ENCODE data around the gene SOCS2.
A peak's percentile ranks its signal among the peaks of the same experiment; 100 is the strongest.
"Not testable (repeated sequence)": the region's sequence is repeated elsewhere in the genome, so short reads cannot be mapped to it uniquely, and the experiment has no call there.

SOCS2 gene

DNA sequence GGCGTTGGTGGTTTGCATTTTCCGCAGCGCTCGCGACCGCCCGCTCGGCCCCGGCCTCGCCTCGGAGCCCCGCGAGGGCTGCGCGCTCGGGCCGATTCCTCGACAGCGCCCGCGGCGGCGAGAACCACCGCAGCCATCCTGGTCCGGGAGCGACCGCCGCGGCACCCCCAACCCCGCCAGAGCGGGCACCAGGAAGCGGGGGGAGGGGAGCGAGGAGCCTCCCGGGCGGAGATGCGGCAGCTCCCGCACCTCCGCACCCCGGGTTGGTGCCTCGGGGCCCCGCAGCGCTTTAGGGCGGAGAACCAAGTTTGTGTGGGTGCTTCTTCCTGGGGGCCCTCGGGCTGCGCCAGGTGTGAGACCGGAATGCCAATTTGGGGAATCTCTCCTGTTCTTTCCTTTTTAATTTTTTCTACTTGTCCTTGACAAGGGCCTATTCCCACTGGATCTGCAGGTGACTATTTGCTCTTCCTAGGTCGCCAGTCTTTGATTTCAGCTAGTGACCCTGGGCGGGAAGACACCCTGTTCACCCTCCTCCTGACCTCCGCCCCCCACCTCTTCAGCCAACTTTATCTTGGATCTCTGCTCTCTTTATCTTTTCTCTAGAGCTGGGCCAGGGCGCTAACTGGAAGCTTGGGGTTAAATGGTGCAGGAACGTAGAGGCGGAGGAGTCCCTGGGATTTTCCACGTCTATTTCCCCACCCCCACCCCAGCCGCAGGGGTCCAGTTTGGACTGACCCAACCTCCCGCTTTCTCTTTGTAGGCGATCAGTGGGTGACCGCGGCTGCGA is at the start of gene SOCS2:
SOCS2 (plus strand) TSS at position 751 of the 787 bp plus-strand sequence. CDS start 223 bp downstream, outside the sequence.
- peak; percentile 10 for DNase-seq

GRCh38 chr12:93524386-93525133 is 47.9 kb upstream of the SOCS2 start:
- no peak for DNase-seq

DNA sequence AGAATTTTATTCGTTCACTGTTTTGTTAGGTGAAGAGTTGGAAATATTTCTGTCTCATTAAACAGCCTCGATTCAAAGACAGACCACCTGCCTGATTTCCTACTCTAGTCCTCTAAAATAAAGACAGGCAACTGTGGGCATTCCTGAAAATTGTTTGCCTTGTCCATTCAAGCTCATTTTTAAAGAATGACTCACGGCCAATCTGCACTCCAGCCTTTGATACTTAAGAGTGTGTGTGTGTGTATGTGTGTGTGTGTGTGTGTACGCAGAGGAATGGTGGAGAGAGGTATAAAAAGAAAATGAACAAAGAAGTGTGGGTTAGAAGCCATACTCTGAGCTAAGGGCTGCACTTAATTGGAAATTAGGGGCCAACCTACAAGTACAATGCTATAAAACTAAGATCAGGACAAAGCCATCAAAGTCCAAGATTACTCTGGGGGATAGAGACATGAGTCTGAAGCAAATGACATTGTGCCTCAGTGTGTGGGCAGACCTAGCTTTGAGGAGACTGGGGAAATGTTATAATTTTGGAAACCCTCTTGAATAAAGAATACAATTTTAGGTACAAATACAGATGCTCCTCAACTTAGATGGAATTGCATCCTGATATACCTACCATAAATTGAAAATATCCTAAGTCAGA is 45.6 kb upstream of the SOCS2 start:
- no peak for DNase-seq

GRCh38 chr12:93530358-93530757 is 42.1 kb upstream of the SOCS2 start:
- no peak for DNase-seq

DNA sequence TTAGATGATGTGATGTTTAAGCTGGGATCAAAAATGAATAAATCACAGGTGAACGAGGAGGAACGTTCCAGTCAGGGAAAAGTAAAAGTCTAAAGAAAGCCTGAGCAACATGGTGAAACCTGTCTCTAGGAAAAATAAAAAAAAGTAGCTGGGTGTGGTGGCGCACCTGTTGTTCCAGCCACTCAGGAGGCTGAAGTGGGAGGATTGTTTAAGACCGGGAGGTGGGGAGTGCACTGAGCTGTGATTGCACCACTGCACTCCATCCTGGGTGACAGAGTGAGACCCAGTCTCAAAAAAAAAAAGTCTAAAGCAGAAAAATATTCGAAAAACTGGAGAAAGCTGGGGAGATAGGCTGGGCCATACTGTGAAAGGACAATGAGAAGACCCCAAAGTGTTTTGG is 39.2 kb upstream of the SOCS2 start:
- DNase-seq: no peak

- no peak for DNase-seq
These were observed 36.2 kb upstream of the SOCS2 start for GRCh38 chr12:93536111-93536765.

DNA sequence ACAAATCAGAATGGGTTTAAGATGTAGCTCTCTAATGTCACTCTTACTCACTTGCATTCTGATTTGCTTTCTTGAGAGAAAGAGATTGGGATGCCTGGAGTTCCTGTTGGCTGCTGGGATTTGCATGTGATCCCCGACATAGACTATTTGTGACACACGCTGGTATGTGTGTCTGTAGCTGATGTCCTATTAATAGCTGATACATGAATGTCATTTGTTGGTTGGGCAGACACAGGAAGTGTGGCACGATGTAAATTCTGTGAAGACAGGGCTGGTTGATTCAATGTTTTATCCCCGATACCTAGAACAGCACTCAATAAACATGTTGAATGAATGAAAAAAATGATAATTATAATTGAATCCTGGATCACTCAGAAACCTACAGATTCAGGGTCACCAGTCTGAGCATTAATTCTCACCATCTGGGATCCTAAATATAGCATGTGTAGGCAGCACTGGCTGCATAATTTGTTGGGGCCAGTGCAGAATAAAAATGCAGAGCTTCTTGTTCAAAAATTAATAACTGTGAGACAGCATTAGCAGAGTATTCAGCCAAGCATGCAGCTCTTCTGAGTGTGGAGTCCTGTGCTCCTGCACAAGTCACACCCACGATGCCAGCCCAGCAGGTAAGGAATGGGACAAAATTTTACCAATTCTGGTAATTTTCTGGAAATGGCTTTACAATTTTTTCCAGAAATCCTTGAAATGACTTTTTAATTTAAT is 35.5 kb upstream of the SOCS2 start:
- no peak for DNase-seq

DNA sequence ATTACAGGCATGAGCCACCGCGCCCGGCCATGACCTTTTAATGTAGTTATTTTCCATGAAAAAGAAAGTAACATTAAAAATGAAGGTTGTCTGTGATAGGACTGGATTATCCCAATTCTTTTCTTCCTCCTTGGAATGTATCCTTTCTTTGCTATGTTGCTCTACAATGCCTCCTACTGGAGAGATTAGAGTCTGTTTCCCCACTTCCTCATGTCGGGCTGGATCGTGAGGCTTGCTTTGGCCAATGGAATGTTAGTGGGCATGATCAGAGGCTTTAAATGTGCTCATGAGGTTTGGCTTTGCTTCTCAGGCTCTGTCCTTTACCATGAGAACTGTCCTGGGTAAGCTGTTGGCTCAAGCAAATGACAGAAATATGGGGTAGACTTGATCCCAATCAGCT is 34.7 kb upstream of the SOCS2 start:
- no peak for DNase-seq

DNA sequence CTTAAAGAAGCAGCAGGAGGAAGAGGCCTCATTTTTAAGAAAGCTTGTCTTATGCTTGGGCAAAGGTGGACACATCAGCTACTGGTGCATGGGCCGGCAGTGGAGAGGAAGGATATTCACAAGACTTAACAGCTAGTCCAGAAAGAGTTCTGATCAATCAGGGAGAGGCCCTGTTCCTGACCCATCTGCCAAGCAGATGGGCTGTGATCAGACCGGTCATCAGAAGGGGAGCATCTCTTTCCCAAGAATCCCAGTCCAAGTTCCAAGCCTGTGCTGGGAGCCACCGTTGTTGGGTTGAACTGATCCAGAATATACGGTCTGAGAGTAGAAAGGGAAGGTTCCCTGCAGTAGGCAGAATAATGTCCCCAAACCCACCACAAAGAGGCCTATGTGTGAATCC is 32.7 kb upstream of the SOCS2 start:
- no peak for DNase-seq

GRCh38 chr12:93540466-93540865 is 32.0 kb upstream of the SOCS2 start:
- no peak for DNase-seq

- no peak for DNase-seq
These were observed 30.8 kb upstream of the SOCS2 start for GRCh38 chr12:93541578-93542225.

- DNase-seq: no peak
These were observed 24.7 kb upstream of the SOCS2 start for GRCh38 chr12:93547778-93548177.

GRCh38 chr12:93549174-93549573 is 23.3 kb upstream of the SOCS2 start:
- DNase-seq: no peak

DNA sequence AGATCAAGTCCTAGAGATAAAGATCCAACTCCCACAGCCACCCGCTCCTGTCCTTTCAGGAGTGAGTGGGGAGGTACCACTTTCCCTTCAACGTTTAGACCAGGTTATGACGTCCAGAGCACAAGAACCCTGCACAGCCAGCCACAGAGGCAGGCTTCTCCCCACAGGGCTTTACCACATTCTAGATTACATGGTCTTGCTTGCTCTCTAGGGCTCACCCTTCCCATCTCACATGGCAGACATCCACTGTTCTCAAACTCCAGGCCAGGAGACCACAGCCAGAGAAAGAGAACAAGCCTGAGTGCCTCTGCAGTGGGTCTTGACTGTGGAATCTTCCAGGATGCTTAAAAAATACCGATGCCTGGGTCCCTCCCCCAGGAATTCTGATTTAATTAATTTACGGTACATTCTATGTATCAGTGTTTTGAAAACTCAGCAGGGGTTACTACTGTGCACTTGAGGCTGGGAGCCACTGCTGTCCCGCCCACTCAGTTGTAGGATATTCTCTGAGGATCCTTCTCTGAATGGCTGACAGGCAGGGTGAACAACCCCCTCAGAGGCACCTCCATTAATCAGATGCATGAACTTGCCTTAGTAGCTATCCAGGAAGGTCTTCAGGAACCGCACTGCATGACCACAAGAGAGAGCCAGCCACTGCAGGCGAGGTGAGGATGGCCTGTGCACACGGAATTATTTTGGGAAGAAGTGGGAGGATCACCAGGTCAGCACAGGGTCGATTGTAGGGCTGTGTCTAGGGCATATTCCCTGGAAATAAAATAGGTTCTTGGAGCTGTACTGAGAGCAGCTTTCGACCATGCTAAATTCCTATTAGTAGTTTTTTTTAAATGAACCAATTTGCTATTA is 21.5 kb upstream of the SOCS2 start:
- DNase-seq: no peak

- DNase-seq: no peak
These were observed 20.0 kb upstream of the SOCS2 start for GRCh38 chr12:93552427-93552826.

GRCh38 chr12:93557879-93558278 is 14.6 kb upstream of the SOCS2 start:
- not testable (repeated sequence) for DNase-seq

DNA sequence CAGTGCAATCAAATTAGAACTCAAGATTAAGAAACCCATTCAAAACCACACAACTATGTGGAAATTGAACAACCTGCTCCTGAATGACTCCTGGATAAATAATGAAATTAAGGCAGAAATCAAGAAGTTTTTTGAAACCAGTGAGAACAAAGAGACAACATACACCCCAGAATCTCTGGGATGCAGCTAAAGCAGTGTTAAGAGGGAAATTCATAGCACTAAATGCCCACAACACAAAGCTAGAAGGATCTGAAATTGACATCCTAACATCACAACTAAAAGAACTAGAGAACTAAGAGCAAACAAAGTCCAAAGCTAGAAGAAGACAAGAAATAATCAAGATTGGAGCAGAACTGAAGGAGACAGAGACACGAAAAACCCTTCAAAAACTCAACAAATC is 13.8 kb upstream of the SOCS2 start:
- DNase-seq: not testable (repeated sequence)

DNA sequence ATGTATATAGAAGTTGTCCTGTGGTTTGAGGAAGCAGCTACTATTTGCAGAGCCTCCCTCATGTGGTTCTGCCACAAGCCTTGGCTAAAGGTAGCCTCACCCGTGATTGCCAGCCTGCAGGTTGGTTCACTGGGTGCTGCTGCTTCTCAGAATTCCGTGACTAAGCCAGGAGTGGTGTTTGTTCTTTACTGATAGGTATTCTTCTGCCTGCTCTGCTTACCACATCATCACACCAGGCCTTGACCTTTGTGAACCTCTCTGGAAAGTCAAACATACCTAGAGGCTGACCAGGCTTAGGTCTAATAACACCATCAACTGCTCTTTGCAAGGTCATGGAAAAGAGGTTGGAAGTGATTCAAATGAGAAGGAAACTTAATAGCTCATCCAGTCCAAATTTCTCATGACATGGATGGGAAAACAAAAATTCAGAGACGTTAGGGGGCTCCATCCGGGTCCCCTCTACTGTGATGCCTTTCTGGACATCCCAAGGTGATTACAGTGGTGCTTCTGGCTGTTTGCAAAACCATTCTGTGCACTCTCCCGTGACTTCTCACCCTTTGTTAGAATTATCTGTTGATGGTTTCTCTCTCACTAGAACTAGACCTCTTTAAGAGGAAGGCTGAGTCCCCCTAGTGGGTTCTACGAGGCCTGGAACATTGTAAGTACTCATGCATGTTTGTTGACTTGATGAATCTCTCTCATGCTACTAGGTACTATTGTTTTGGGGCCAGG is 8.5 kb upstream of the SOCS2 start:
- DNase-seq: no peak

GRCh38 chr12:93565760-93566159 is 6.7 kb upstream of the SOCS2 start:
- no peak for DNase-seq

DNA sequence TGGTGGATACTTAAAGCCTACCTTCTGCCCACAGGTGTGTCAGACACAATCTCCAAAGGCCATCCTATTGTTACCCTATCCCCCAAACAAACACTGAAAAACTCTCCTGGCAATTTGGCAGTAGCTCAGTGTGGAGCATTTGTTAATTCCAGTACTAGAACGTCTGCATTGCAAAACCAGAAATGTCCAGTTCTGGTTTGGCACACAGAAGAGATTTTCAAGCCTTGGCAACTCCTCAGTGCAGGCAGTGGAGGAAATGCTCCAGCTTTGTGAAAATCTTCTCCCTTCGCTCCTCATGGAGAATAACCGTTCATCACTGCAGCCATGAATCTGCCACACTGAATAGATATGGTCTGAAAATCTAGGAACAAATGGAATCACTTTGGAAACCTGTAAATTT is 5.3 kb upstream of the SOCS2 start:
- no peak for DNase-seq
